LNCaP clone FGC (cell line): Measurements from ENCODE around the gene GSAP.

Source experiments
- DNase-seq: peaks from one replicate; pipeline ENCODE4 v3.0.0-alpha.2; 2011; ENCODE audit warnings: low read depth
- H3K4me3 ChIP-seq: 2 replicates; pipeline ENCODE4 v1.5.1; 2011; ENCODE audit warnings: mild to moderate bottlenecking, low read depth, low read length, control low read depth
- TF ChIP-seq, protein P1 (sequence below): IDR thresholded peaks from 2 replicates; pipeline ENCODE4 v1.5.1; 2012; ENCODE audit warnings: mild to moderate bottlenecking; ENCODE audit not compliant: control insufficient read depth, insufficient read depth; ENCODE audit errors: extremely low read depth

Gene GSAP

DNA sequence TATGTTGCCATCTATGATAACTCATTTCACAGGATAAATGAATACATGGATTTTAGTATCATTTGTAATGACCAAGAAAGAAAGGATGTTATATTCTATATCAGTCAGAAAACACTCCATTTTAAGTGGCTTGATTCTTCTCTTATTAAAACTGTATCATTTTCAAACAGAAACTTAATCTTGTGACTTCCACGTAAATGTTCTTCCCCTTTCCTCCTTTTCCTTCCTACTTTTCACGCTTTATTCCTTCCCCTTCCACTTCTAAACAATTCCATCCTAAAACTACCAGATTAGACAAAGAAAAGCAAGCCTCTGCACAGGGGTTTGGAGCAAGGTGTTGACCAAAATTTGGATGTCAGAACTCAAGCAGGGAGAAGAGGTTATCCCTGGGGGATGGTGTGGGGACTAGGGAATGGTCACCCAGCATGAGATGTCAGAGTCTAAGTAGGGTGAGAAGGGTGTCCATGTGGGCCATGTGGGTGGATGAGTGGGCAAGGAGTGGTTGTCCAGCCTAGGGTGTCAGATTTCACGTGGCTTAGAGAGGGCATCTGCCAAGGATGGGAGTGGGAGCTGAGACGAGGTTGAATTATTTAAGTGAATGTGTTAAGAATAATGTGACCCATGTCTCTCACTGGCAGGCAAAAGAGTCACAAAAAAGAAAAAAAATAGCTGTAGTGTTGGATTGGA is 5.0 kb upstream of the GSAP start:
- DNase-seq: no peak
- H3K4me3 ChIP-seq: no peak overlapping the region
- TF ChIP-seq, protein P1, sequence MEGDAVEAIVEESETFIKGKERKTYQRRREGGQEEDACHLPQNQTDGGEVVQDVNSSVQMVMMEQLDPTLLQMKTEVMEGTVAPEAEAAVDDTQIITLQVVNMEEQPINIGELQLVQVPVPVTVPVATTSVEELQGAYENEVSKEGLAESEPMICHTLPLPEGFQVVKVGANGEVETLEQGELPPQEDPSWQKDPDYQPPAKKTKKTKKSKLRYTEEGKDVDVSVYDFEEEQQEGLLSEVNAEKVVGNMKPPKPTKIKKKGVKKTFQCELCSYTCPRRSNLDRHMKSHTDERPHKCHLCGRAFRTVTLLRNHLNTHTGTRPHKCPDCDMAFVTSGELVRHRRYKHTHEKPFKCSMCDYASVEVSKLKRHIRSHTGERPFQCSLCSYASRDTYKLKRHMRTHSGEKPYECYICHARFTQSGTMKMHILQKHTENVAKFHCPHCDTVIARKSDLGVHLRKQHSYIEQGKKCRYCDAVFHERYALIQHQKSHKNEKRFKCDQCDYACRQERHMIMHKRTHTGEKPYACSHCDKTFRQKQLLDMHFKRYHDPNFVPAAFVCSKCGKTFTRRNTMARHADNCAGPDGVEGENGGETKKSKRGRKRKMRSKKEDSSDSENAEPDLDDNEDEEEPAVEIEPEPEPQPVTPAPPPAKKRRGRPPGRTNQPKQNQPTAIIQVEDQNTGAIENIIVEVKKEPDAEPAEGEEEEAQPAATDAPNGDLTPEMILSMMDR: no peak

DNA sequence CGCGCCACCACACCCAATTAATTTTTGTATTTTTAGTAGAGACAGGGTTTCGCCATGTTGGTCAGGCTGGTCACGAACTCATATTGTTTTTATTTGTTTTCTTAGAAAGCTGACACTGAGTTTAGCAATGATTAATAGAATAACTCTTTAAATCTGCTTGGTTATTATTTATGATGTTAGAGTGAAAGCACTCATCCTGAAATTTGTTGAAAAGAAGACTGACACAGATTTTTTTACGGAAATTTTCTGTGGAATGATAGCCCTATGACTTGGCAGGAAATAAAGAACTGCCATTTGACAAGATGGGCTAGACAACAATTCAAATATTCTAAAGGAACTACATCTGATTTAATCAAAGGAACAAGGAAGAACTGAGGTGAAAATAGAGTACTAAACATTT is 4.3 kb upstream of the GSAP start:
- H3K4me3 ChIP-seq: no peak overlapping the region
- TF ChIP-seq, protein P1: no peak
- no peak for DNase-seq

DNA sequence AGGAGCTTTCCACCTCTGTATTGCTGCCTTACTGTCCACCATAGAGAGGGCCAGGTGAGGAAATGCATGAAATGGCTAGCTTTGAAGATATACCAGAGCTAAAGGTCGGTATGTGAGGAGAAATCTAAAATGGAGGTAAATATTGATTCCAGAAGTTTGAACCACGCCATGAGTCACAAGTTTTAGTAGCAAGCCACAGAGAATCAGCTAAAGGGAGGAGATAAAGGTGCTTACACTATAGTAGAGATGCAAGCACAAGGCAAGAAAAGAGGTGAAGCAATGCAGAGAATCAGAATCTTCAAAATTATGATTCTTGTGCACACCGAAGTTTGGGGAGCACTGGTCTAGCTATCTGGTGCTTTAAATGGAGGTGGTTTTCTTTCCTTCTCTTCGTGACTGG is 3.0 kb upstream of the GSAP start:
- TF ChIP-seq, protein P1: no peak
- DNase-seq: no peak
- no peak overlapping the region for H3K4me3 ChIP-seq

DNA sequence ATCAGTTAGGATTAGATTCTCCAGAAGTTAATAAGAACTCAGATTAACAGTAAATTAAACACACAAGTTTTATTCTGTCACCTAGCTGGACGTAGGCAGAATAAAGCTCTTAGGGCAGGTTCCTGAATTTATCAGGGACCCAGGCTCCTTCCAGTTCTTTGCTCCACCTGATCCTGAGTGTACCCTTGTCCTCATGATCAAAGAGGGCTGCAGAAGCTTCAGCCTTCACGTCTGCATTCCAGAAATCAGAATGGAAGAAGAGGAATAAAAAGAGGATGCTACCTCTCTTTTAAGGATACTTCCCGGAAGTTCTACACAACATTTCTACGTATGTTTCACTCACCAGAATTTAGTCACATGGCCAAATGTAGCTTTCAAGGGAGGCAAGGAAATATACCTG is 1.7 kb upstream of the GSAP start:
- DNase-seq: no peak
- H3K4me3 ChIP-seq: no peak overlapping the region
- TF ChIP-seq, protein P1: no peak

DNA sequence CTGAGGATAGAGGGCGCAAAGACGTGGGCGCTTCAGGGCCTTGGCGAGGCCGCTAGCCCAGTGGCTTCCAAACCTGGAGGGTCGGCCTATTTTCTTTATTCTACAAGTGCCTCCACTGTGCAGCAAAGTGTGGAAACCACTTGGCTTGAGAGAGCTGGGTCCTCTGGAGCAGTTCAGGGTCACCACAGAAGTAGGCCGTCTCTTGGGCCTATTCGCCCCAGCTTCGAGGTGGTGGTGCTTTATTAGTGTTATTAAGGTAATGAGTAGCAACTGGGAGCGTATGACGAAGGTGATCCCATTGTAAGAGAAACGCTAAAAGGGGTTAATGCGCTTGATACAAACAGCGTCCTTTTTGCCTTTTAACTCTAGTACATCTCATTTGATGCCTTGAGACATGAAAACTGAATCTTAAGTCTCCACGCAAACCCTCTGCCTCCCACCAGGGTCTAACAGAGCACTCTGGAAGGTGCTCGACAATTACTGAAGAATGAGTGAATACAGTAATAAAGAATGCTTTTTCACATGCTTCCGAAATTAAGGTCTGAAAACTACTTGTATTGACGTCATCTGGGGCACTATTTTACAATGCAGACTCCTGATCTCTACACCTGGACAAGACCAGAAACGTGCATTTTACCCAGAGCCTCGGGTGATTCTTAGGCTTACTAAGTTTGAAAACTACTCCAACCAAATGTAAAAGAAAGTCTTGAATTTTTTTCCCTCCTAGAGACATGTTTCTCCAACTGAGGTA is 647 bp upstream of the GSAP start:
- peak overlapping the region; percentile 40 for H3K4me3 ChIP-seq
- DNase-seq: no peak
- TF ChIP-seq, protein P1: no peak

DNA sequence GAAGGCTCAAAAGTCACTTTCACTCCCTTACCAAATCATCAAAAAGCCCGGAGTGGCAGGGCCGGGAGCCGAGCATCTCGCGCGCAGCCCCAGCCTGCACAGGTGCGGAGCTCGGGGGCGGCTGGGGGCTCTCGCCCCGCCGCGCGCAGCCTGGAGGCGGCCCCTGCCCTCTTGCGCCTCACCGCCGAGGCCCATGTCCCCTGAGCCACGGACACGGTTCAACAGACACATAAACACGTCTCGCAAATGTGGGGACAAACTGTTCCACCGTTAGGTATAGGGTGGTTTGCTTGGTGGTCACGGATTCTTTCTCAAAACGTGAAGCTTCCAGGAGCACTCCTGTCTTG is 700 bp downstream of the GSAP start:
- TF ChIP-seq, protein P1: no peak
- no peak for DNase-seq
- no peak overlapping the region for H3K4me3 ChIP-seq
